GM12878 (cell line): Measurements from ENCODE around the gene POU2AF1. TPM values are rescaled to one million over a fixed set of nuclear protein-coding genes. Genes with fewer than 3 reads are reported as not detected.

Source experiments
- ATAC-seq: fragments of 200-7000 bp; cut with Tn5 transposase; 3 replicates; pipeline ENCODE4 v1.9.1; 2020; ENCODE audit warnings: mild to moderate bottlenecking, moderate library complexity
- BruUV-seq: library from RNA; stranded (reverse); fragments of 400-500 nt; replicated peaks from 2 replicates; lab custom pipeline; 2021; lab: Mats Ljungman, UMichigan
- CTCF ChIA-PET: fragments of 300-600 bp; sonication (Branson Sonifier 250); formaldehyde crosslinking; extraction: SDS; loops from one replicate; lab custom pipeline; 2021; ENCODE audit warnings: inconsistent platforms; lab: Yijun Ruan, JAX
- POLR2A ChIA-PET: fragments of 350-600 bp; formaldehyde crosslinking; extraction: SDS; loops from one replicate; lab custom pipeline; 2021; ENCODE audit warnings: inconsistent platforms; lab: Charles Lee
- RAD21 ChIA-PET: fragments of 300-600 bp; sonication (Branson Sonifier 250); formaldehyde crosslinking; loops from one replicate; lab custom pipeline; 2023; ENCODE audit warnings: antibody characterized with exemption; ENCODE audit not compliant: unreplicated experiment; lab: Charles Lee
- SMC1A ChIA-PET: fragments of 300-600 bp; sonication (Branson Sonifier 250); formaldehyde crosslinking; loops from one replicate; lab custom pipeline; 2023; ENCODE audit not compliant: unreplicated experiment, uncharacterized antibody; lab: Charles Lee
- DNase-seq: peaks from one replicate; pipeline ENCODE4 v3.0.0-alpha.2; 2011; ENCODE audit warnings: low read depth, low spot score
- FAIRE-seq: peaks from 3 replicates; lab custom pipeline; 2011; peaks lifted over from hg19 to GRCh38; lab: Jason Lieb, UNC
- H2AFZ ChIP-seq: 2 replicates; pipeline ENCODE4 v1.6.0; 2011; ENCODE audit warnings: low read depth, low read length, control low read depth; ENCODE audit not compliant: control insufficient read depth
- H3K27ac ChIP-seq: 2 replicates; pipeline ENCODE4 v1.5.1; 2011; ENCODE audit warnings: control low read depth; ENCODE audit not compliant: control insufficient read depth, insufficient read depth
- H3K27me3 ChIP-seq, 2 experiments: replicated peaks in 1 of 2; 2 replicates each; pipeline versions ENCODE4 v1.6.0 to v1.6.1; 2011; ENCODE audit warnings: low read length in 1 of 2; ENCODE audit not compliant: control insufficient read depth in 2 of 2, insufficient read depth in 2 of 2
- H3K36me3 ChIP-seq, 2 experiments: 2 replicates each; pipeline ENCODE4 v1.5.1; 2011; ENCODE audit warnings: low read length in 1 of 2; ENCODE audit not compliant: control insufficient read depth in 2 of 2, insufficient read depth in 2 of 2
- H3K4me1 ChIP-seq: 2 replicates; pipeline ENCODE4 v1.6.1; 2011; ENCODE audit warnings: mild to moderate bottlenecking, low read length, moderate library complexity, mixed read lengths; ENCODE audit not compliant: control insufficient read depth, insufficient read depth
- H3K4me2 ChIP-seq: 2 replicates; pipeline ENCODE4 v1.6.0; 2011; ENCODE audit warnings: control low read depth; ENCODE audit not compliant: control insufficient read depth, insufficient read depth
- H3K4me3 ChIP-seq: fragments of 200-600 bp; sonication (generic); 2 replicates; pipeline ENCODE4 v1.5.1; 2016
- H3K79me2 ChIP-seq: 2 replicates; pipeline ENCODE4 v1.6.0; 2011; ENCODE audit warnings: low read length; ENCODE audit not compliant: control insufficient read depth, insufficient read depth
- H3K9ac ChIP-seq: 2 replicates; pipeline ENCODE4 v1.8.0; 2011; ENCODE audit warnings: low read length, control low read depth, mixed read lengths; ENCODE audit not compliant: control insufficient read depth, insufficient read depth
- H3K9me3 ChIP-seq: replicated peaks from 3 replicates; pipeline ENCODE4 v1.5.1; 2011; ENCODE audit warnings: mild to moderate bottlenecking, low read length; ENCODE audit not compliant: control insufficient read depth, insufficient read depth
- H4K20me1 ChIP-seq: 2 replicates; pipeline ENCODE4 v1.6.0; 2011; ENCODE audit not compliant: control insufficient read depth, insufficient read depth
- NFYA ChIP-seq: IDR thresholded peaks from 2 replicates; pipeline ENCODE4 v1.6.1; 2011; ENCODE audit warnings: low read depth, mild to moderate bottlenecking, low read length, improper control_type of control experiment, borderline replicate concordance
- PAX8 ChIP-seq: fragments of 450-650 bp; IDR thresholded peaks from 2 replicates; pipeline ENCODE4 v1.6.1; 2017; ENCODE audit warnings: mild to moderate bottlenecking, moderate library complexity
- PML ChIP-seq: IDR thresholded peaks from 2 replicates; pipeline ENCODE4 v1.6.1; 2012; ENCODE audit warnings: low read length, inconsistent platforms
- PRDM15 ChIP-seq: fragments of 450-650 bp; formaldehyde crosslinking; IDR thresholded peaks from 2 replicates; pipeline ENCODE4 v1.4.0; 2020; ENCODE audit warnings: mild to moderate bottlenecking, moderate library complexity
- YY1 ChIP-seq: IDR thresholded peaks from 2 replicates; pipeline ENCODE4 v1.6.1; 2011; ENCODE audit warnings: low read depth, mild to moderate bottlenecking, low read length
- WGBS: methylation state at CpG from one replicate; pipeline ENCODE4 v1.1.6; 2016; ENCODE audit warnings: low lambda C conversion rate; ENCODE audit not compliant: insufficient replicate concordance, insufficient coverage; ENCODE audit errors: missing lambda C conversion rate; 5-methylcytosine and 5-hydroxymethylcytosine counted together
- in situ Hi-C: fragments of 300-500 bp; cut with MboI; formaldehyde crosslinking; loops from 9 replicates; pipeline ENCODE4 v1.14.3; 2018; ENCODE audit warnings: mixed read lengths
- intact Hi-C: fragments of 100-400 bp; cut with micrococcal nuclease; formaldehyde crosslinking; loops from one replicate; pipeline ENCODE4 v1.14.2; 2022; ENCODE audit not compliant: unreplicated experiment
- polyA plus RNA-seq, 11 experiments: library from polyadenylated mRNA; depleted of rRNA in 4 of 11; unstranded in 6 of 11; stranded (reverse) in 5 of 11; fragments of >200 nt; fragmentation: Nextera tagmentation in 4 of 11; fragmentation: Illumina TruSeq in 1 of 11; extraction: Ambion mirVana in 4 of 11; extraction: Trizol in 1 of 11; gene quantifications; 1 replicate in 1 of 11; 2 replicates in 10 of 11; pipeline versions ENCODE4 v1.2.1 to v1.2.3, GENCODE V29; 2011 to 2016; ENCODE audit warnings: inconsistent platforms in 2 of 11, missing spikeins in 2 of 11, low read depth in 1 of 11
- total RNA-seq, 4 experiments: library from RNA; depleted of rRNA in 3 of 4; stranded (reverse); fragments of >200 nt in 3 of 4; fragmentation: Illumina TruSeq in 1 of 4; extraction: Trizol in 1 of 4; gene quantifications; 2 replicates each; pipeline versions ENCODE4 v1.2.1 to v1.2.3, GENCODE V29; 2013 to 2021

Gene POU2AF1
- total and polyA plus RNA-seq, 10 of the 15 experiments (the other 5 are each of a cell fraction or from before 2014, with no cell fraction given): 13.1 to 169 (median 75.5) TPM

GRCh38 chr11:111335549-111335948 is 43.5 kb downstream of the POU2AF1 start:
- ChIA-PET SMC1A (interaction anchor here (1.3 kb wide), 1 partner anchor 88 kb away, joined by 3 read pairs; no protein-coding TSS in a partner anchor), POLR2A (no interaction called here), CTCF (interaction anchor here (0.6 to 1.4 kb wide), 2 partner anchors 94 to 860 kb away, joined by 3 to 4 read pairs; no protein-coding TSS in a partner anchor), RAD21 (no interaction called here)
- Histone ChIP-seq H2AFZ (no peak overlapping the region), H3K4me2 (no peak overlapping the region), H3K79me2 (no peaks in the 10 kb centered on the region), H3K36me3 (no peaks in the 10 kb centered on the region), H3K4me1 (peaks cover 3% of the 10 kb centered on the region; the same call in 1 of the 2 replicates), H4K20me1 (no peaks in the 10 kb centered on the region), H3K9ac (no peak overlapping the region), H3K9me3 (peaks cover 2% of the 10 kb centered on the region; the same call in 1 of the 3 replicates), H3K27ac (no peak overlapping the region), H3K4me3 (no peak overlapping the region), H3K27me3 (no peaks in the 10 kb centered on the region)
- TF ChIP-seq PAX8 (no peak), PRDM15 (CRISPR knock-in tag) (no peak), YY1 (no peak), NFYA (no peak), PML (no peak)
- FAIRE-seq: no peak
- no TSS peak for BruUV-seq
- in situ Hi-C loops (no loop called here), intact Hi-C loops (no loop called here)
- DNase-seq: no peak
- no peak for ATAC-seq
- WGBS: 79% methylated on average over 6 of the region's 6 CpGs
